GM19468 (cell line): ENCODE results near the gene TNFRSF8.

Experiments
- ATAC-seq: cut with Tn5 transposase; IDR thresholded peaks from one replicate; pipeline ENCODE4 v1.9.1; 2021; ENCODE audit warnings: mild to moderate bottlenecking, moderate library complexity, moderate number of reproducible peaks; ENCODE audit not compliant: unreplicated experiment; ENCODE audit errors: extremely low read depth

Gene TNFRSF8

GRCh38 chr1:12168451-12169160 lies 105.5 kb downstream of the TNFRSF8 start:
- ATAC-seq, result no peak

GRCh38 chr1:12169442-12170135 lies 106.5 kb downstream of the TNFRSF8 start:
- ATAC-seq, result no peak

GRCh38 chr1:12170263-12170671 lies 107.2 kb downstream of the TNFRSF8 start:
- no peak for ATAC-seq

GRCh38 chr1:12171206-12172041 lies 108.3 kb downstream of the TNFRSF8 start:
- ATAC-seq, result no peak

- ATAC-seq, result no peak
Observed at GRCh38 chr1:12172042-12172851, 109.1 kb downstream of the TNFRSF8 start.

GRCh38 chr1:12173041-12173509 lies 110.0 kb downstream of the TNFRSF8 start:
- ATAC-seq, result no peak

GRCh38 chr1:12173631-12174121 lies 110.6 kb downstream of the TNFRSF8 start:
- ATAC-seq, result no peak

- ATAC-seq, result no peak
Observed at GRCh38 chr1:12174924-12175810, 112.1 kb downstream of the TNFRSF8 start.

GRCh38 chr1:12176298-12177118 lies 113.4 kb downstream of the TNFRSF8 start:
- ATAC-seq, result no peak

GRCh38 chr1:12177156-12177998 lies 114.3 kb downstream of the TNFRSF8 start:
- ATAC-seq, result no peak

- no peak for ATAC-seq
Observed at GRCh38 chr1:12177999-12178441, 114.9 kb downstream of the TNFRSF8 start.

GRCh38 chr1:12178511-12178910 lies 115.4 kb downstream of the TNFRSF8 start:
- ATAC-seq, result no peak

GRCh38 chr1:12179111-12179519 lies 116.0 kb downstream of the TNFRSF8 start:
- no peak for ATAC-seq

GRCh38 chr1:12179676-12180075 lies 116.6 kb downstream of the TNFRSF8 start:
- ATAC-seq, result no peak

- no peak for ATAC-seq
Observed at GRCh38 chr1:12180315-12180714, 117.2 kb downstream of the TNFRSF8 start.

- no peak for ATAC-seq
Observed at GRCh38 chr1:12180903-12181302, 117.8 kb downstream of the TNFRSF8 start.

- ATAC-seq, result no peak
Observed at GRCh38 chr1:12181568-12181967, 118.5 kb downstream of the TNFRSF8 start.
